Caki2 (cell line): ENCODE data around the gene THPO. TPM values are rescaled to one million over a fixed set of nuclear protein-coding genes. Genes with fewer than 3 reads are reported as not detected.

Experiments used
- DNase-seq: peaks from one replicate; pipeline ENCODE4 v3.0.0-alpha.2; 2015; ENCODE audit warnings: low read depth
- in situ Hi-C: cut with HindIII; loops from 2 replicates; pipeline ENCODE4 v1.10.0; 2016; ENCODE audit warnings: low sequenced_read_pairs, low pct_unique_long_range_greater_than_20kb, mixed read lengths
- total RNA-seq: library from RNA; depleted of rRNA; stranded (reverse); fragments of >200 nt; shearing (Covaris generic); gene quantifications from 2 replicates; pipeline ENCODE4 v1.2.3, GENCODE V29; 2014; ENCODE audit warnings: low replicate concordance

THPO gene
- total RNA-seq, 1 experiment from 2014 or later, result not detected

GRCh38 chr3:184355261-184356040, 22.6 kb downstream of the THPO start:
- in situ Hi-C loops, result loop anchor here (25.0 kb wide), 1 partner anchor 182 kb away; no protein-coding TSS in a partner anchor

GRCh38 chr3:184354754-184355153, 23.3 kb downstream of the THPO start:
- in situ Hi-C loops, result loop anchor here (25.0 kb wide), 1 partner anchor 183 kb away; no protein-coding TSS in a partner anchor
- no peak for DNase-seq

More at GRCh38 chr3:184355261-184356040, 22.6 kb downstream of the THPO start:
- DNase-seq, result no peak

DNA sequence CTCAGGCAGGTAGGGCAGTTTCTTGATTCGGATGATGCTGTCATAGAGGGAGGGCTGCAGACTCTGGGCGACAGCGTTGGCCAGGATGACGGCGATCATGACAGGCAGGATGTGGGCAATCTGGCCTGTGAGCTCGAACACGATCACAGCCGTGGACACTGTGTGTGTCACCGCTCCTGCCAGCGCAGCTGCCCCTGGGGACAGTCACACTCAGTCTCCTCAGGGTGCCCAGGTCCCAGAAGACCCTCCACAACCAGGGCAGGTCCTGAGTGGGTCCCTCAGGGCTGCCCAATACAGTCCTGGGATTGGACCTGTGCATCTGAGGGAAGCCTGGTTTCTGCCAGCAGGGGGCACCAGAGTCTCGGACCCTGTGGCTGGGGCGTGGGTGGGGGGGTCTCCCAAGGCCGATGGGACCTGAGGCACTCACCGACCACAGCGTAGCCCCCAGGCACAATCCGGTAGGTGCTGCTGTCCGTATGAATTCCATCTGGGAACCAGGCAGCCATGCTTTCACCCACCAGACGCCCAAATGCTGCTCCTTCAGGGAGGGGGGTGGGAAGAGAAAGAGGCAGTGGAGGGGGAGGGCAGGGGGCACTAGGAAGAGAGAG, 23.8 kb downstream of the THPO start:
- no peak for DNase-seq
- in situ Hi-C loops, result loop anchor here (25.0 kb wide), 1 partner anchor 183 kb away; no protein-coding TSS in a partner anchor

GRCh38 chr3:184353546-184353941, 24.5 kb downstream of the THPO start:
- DNase-seq, result no peak
- in situ Hi-C loops, result loop anchor here (25.0 kb wide), 1 partner anchor 184 kb away; no protein-coding TSS in a partner anchor

DNA sequence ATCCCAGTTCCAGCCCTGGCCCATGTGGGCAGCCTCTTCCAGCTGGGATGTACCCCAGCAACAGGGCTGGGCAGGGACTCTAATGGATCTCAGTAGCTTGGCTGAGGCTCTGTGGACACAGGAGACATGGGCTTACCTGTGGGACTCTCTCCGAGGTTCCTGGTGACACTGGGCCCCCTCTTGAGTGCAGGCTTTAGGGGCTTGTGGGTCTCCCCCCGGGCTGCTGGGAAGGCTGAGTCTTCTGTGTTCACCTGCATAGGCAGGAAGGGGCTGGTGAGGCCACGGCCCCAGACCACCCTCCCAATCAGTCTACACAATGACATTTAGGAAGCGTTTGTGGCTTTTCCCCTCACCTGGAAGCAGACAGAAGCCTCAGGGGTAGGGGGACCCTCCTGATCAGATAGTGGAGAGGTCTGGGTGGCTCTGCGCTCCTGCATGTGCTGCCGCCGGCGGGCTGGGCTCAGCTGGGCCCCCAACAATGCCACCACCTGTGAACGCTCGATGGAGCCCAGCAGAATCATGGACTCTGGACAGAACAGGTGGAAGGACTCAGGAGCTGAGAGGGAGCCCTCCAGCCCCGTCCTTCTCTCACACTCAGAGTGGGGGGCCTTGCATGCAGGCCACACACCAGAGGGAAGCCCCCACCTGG, 25.0 kb downstream of the THPO start:
- in situ Hi-C loops, result loop anchor here (25.0 kb wide), 1 partner anchor 184 kb away; no protein-coding TSS in a partner anchor
- DNase-seq, result no peak

DNA sequence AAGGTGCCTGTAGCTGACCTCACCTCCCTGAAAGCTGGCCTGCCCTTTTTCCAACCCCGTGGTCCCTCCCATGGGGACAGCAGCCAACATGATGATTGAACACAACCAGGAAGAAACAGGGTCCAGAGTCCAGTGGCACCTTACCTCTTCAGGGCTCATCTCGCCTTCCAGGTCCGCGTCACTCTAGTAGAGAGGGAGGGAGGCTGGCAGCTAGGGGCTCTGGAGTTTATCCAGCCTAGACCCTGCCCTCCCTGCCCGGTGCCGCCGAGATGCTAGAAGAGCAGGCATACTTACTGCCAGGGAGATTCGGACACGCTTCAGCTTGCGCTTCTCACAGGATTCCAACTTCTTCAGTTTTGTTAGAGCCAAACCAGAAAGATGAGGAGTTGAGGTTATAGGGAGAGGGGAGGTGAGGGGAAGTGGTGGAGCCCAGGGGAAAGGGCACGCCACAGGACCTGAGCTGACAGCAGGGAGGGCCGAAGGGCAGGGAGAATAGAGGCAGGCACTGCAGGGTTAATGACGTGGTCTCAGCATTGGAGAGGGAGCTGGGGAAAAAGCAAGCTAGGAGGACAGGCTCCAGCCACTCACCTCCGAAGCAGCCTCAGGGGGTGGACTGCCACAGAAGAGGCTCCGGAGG, 25.7 kb downstream of the THPO start:
- in situ Hi-C loops, result loop anchor here (25.0 kb wide), 1 partner anchor 185 kb away; no protein-coding TSS in a partner anchor
- no peak for DNase-seq

DNA sequence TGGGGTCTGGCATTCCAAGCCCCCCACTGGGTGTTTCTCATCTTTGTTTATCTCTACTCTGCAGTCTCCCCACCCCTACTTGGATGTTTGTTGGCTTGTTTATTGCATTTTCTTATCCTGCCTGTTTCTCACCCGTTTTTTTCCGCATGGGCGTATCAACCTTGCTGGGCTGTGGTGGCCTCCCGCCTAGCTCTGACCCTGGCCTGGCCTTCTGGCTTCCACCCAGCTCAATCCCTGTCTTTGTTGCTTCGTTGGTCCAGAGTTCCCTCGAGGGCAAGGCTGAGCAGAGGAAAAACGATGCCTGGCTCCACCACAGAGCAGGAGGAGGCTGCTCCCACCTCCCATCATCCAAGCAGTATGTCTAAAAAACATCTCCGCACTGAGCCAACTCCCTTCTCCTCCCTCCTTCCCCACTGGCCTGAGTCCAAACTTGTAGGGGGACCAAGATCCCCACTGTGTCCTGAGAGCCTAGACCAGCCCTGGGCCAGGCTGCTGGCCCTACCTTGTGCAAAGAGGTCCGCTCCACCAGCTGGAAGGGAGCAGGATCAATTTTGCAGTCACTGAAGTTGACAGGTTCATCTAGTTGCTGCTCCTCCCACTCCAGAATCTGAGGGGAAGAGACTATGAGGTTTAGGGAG, 26.4 kb downstream of the THPO start:
- in situ Hi-C loops, result loop anchor here (25.0 kb wide), 1 partner anchor 186 kb away; no protein-coding TSS in a partner anchor

GRCh38 chr3:184350618-184351017, 27.4 kb downstream of the THPO start:
- no peak for DNase-seq
- in situ Hi-C loops, result loop anchor here (25.0 kb wide), 1 partner anchor 187 kb away; no protein-coding TSS in a partner anchor

More for the DNA sequence above, 26.4 kb downstream of the THPO start:
- DNase-seq, result no peak

DNA sequence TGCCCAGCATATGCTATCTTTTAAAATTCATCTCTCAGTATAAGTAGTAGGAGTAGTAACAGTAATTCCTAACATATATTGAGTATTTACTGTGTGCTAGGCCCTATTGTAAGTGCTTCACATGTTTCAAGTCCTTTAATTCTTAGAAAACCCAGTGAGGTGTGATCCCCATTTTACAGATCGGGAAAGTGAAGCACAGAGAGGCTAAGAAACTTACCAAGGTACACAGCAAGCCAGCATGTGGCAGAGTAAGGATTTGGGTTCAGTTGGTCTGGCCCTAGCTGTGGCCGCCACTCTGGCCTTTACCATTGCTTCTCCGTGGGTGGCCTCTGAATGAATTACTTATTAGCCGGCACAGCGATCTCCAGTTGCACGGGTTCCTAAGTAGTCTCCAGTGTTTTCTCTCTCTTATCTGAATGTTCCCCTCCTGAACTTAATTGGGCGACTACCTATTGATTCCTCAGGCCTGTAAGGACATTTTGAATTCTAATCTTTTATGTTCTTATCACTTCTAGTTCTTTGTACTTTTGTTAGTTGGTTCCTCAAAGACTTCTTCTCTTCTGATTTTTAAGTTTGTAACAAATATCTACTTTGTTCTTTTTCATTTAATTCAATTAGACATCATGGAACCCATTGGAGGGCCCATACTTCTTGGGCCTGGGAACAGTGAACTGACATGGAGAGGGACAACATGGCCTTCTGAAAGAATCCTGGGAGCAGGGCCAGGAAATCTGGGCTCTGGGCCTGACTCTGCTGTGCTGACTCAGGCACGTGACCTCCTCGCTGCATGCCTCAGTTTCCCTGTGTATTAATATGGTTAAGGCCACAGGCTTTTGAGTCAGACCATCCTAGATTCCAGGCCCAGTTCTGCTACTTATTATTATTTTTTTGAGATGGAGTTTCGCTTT, 28.2 kb downstream of the THPO start:
- in situ Hi-C loops, result loop anchor here (25.0 kb wide), 1 partner anchor 187 kb away; no protein-coding TSS in a partner anchor
- DNase-seq, result no peak

DNA sequence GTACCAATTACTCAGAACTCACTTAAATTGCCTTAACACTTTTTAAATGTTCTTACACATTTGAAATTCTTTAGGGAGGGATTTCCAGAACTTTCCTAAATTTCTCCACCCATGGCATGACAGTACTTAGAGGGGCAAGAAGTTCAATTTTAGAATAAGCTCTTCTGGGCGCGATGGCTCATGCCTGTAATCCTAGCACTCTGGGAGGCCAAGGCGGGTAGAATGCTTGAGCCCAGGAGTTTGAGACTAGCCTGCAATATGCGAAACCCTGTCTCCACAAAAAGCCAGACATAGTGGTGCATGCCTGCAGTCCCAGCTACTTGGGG, 30.0 kb downstream of the THPO start:
- no peak for DNase-seq
- in situ Hi-C loops, result no loop called here

- DNase-seq, result no peak
- in situ Hi-C loops, result no loop called here
These were observed 30.5 kb downstream of the THPO start for GRCh38 chr3:184347321-184348056.

GRCh38 chr3:184346480-184347190, 31.4 kb downstream of the THPO start:
- in situ Hi-C loops, result no loop called here
- no peak for DNase-seq

DNA sequence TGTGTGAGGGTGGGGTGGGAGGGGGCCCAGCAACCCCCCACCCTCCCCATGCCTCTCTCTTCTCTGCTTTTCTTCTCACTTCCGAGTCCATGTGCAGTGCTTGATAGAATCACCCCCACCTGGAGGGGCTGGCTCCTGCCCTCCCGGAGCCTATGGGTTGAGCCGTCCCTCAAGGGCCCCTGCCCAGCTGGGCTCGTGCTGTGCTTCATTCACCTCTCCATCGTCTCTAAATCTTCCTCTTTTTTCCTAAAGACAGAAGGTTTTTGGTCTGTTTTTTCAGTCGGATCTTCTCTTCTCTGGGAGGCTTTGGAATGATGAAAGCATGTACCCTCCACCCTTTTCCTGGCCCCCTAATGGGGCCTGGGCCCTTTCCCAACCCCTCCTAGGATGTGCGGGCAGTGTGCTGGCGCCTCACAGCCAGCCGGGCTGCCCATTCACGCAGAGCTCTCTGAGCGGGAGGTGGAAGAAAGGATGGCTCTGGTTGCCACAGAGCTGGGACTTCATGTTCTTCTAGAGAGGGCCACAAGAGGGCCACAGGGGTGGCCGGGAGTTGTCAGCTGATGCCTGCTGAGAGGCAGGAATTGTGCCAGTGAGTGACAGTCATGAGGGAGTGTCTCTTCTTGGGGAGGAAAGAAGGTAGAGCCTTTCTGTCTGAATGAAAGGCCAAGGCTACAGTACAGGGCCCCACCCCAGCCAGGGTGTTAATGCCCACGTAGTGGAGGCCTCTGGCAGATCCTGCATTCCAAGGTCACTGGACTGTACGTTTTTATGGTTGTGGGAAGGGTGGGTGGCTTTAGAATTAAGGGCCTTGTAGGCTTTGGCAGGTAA, 32.5 kb downstream of the THPO start:
- peak; percentile 95 for DNase-seq
- in situ Hi-C loops, result no loop called here

GRCh38 chr3:184344579-184345316, 33.3 kb downstream of the THPO start:
- in situ Hi-C loops, result no loop called here
- no peak for DNase-seq
